GM23248 (cell line): Measurements from ENCODE around the gene PRODH2.

Experiments used
- EZH2 ChIP-seq: fragments of 200-600 bp; sonication (generic); IDR thresholded peaks from 2 replicates; pipeline ENCODE4 v1.6.1; 2018; ENCODE audit warnings: antibody characterized with exemption, mild to moderate bottlenecking; ENCODE audit not compliant: insufficient read depth, poor library complexity, severe bottlenecking
- EZH2phosphoT487 ChIP-seq: fragments of 200-600 bp; sonication (generic); IDR thresholded peaks from 2 replicates; pipeline ENCODE4 v1.6.1; 2018; ENCODE audit warnings: antibody characterized with exemption, moderate library complexity, mild to moderate bottlenecking, low read depth; ENCODE audit not compliant: insufficient read depth

DNA sequence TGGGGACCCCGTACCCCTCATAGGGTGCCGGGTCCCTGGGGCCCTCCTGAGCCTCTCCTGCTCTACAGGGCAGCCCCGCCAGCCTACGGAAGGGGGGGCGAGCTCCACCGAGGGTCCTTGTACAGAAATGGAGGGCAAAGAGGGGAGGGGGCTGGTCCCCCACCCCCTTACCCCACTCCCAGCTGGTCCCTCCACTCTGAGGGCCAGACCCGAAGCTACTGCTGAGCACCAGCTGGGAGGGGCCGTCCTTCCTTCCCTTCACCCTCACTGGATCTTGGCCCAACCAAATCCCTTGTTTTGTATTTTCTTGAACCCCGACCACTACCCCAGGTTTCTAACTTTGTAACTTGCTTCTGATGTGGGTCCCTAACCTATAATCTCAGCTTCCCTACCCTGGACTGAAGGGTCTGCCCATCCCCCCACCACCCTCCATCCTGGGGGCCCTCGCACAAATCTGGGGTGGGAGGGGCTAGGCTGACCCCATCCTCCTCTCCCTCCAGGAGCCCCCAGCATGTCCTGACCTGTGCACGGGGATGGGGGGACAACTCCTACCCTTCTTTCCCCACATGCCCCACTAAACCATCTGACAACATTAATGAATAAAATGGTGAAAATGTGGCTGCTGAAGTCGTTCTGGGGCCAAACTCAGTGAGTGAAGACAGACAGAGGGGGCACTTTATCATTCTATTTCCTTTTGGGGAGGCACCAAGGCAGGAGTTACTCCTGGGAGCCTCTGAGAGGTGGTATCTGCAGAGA lies 24.3 kb downstream of the PRODH2 start:
- TF ChIP-seq EZH2 (no peak), EZH2phosphoT487 (no peak)
